Sigmoid colon (tissue), 4 donors: ENCODE measurements around the gene IQCE.

Experiments
- CTCF ChIP-seq, 4 experiments: fragments of 450-650 bp in 3 of 4; fragments of 200-600 bp in 1 of 4; IDR thresholded peaks; one replicate each; pipeline ENCODE4 v1.5.1; 2016 to 2019; ENCODE audit warnings: antibody characterized with exemption in 4 of 4, mild to moderate bottlenecking in 3 of 4, moderate library complexity in 2 of 4
- EP300 ChIP-seq, 4 donors: sonication (generic); formaldehyde crosslinking; IDR thresholded peaks; one replicate each; pipeline ENCODE4 v1.6.1; 2017; ENCODE audit warnings: antibody characterized with exemption in 4 of 4
- POLR2A ChIP-seq, 2 donors: fragments of 450-650 bp; IDR thresholded peaks; one replicate each; pipeline ENCODE4 v1.6.1; 2016; ENCODE audit warnings: antibody characterized with exemption in 2 of 2, mild to moderate bottlenecking in 2 of 2, moderate library complexity in 2 of 2
- POLR2AphosphoS5 ChIP-seq, 4 donors: sonication (generic); formaldehyde crosslinking; IDR thresholded peaks; one replicate each; pipeline ENCODE4 v1.6.1; 2017; ENCODE audit warnings: antibody characterized with exemption in 4 of 4

- no peak for TF ChIP-seq POLR2A (IDR thresholded peaks at IDR 0.05)
- TF ChIP-seq POLR2AphosphoS5 (IDR thresholded peaks at IDR 0.05), result no peak
- TF ChIP-seq CTCF (IDR thresholded peaks at IDR 0.05), result no peak
- no peak for TF ChIP-seq EP300 (IDR thresholded peaks at IDR 0.05)
These were observed 98.4 kb downstream of the IQCE start for GRCh38 chr7:2657208-2657607.
